GM18867 (cell line): Measurements from ENCODE around the gene NHSL2.

Experiments
- ATAC-seq: cut with Tn5 transposase; IDR thresholded peaks from one replicate; pipeline ENCODE4 v1.9.1; 2021; ENCODE audit warnings: mild to moderate bottlenecking, moderate library complexity; ENCODE audit not compliant: unreplicated experiment

Gene NHSL2

DNA sequence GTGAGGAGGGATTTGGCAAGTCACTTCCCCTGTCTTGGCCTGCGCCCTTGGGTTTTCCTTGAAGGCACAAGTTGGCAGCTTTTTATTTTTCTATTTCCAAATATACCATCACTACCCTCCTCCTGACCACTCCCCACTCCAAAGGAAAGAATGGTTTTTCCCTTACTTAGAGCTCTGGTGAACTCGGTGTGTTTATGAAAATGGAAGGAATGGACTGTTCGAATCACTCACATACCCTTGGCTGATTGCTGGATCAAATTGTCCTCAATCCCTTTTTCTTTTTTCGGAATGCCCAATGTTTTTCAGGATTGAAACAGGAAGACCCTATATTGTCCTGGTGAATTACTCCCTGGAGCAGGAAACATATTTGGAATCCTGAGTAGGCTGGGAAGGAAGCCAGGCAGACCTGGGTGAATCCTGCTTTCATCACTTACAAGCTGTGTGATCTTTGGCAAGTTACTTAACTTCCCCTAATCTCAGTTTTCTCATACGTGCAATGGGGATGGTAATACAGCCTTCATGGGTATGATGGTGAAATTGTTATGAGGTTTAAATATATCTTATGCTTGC is 150.4 kb downstream of the NHSL2 start:
- no peak for ATAC-seq

DNA sequence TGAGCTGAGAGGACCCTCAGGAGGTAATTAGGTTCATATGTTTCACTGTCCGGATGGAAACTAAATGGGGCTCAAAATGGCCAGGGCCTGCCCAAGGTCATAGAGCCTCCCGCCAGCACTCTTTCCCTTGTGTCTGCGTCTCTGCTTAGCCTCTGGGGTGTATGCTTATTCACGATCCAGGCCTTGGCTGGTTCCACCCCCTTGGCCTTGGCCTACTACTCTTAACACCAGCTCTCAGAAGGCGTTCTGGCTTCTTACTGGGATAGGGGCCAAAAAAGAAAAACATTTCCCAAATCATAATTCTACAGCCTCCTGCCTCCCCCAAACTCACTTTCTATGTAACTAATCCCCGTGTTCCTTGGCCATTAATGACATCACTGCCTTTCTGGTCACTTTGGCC is 152.3 kb downstream of the NHSL2 start:
- ATAC-seq, result no peak

DNA sequence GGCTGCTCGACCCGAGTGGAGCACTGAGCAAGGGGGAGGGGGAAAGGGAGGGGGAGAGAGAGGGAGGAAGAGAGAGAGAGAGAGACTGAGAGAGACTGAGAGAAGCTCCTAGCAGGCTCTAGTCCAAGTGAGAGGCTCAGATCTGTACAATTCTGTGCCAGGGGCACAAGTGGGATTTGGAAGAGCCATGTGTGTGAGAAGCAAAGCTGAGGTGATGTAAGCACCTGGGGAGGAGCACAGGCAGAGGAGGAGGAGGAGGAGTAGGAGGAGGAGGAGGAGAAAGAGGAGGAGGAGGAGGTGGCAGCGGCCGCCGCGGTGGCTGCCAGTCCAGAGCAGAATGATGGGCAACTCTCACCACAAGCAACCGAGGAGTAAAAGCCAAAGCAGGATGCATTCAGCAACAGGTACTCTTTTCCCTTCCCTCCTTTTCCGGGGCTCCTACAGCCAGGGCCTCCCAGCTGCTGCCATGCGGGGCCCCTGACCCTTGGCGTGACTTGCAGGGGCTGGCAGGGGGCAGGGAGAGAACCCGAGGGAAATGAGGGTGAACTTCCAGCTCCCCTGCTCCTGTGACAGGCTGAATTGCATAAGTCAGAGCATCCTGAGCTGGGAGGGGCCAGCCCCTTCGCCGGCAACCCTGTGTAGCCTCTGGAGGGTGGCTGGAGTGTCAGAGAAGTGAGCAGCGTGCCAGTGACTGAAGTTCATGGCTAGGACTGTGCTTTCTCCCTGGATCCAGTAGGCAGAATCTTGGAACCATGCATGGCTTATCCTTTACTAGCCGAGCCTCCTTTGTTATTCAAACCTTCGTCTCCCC is 158.9 kb downstream of the NHSL2 start:
- no peak for ATAC-seq

DNA sequence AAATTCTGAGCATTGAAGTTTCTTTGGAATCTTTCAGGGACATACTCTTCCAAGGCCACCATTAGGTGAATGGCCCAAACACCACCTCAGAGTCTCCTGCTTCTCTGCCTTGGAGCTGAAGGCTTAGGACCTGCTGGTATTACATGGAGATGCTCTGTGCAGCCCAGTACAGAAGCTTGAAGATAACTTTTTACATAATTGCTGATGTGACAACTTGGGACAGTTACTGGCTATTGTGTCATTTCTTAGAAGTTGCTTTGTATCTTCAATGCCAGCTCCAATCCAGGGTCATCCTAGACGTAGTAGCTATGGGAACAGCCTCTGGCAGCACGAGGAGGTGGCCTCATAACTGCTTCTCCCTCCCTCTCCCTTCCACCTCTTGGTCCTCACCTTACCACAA is 160.6 kb downstream of the NHSL2 start:
- no peak for ATAC-seq

DNA sequence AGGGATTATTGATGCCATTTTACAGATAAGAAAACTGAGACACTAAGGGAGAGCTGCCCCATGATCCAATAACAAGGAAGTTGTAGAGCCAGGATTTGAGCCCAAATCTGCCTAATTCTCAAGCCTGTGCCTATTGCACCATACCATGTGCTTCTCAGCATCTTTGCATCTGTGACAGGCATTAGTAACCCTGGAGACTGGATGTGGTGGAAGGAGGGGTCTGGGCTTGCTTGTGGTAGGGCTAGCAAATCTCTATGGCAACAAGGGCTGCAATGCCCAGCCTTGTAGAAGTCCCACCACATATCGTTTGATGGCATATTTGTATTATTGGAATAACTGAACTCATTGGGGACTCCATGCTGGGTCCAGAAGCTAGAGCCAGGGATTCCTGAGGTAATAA is 163.0 kb downstream of the NHSL2 start:
- no peak for ATAC-seq

DNA sequence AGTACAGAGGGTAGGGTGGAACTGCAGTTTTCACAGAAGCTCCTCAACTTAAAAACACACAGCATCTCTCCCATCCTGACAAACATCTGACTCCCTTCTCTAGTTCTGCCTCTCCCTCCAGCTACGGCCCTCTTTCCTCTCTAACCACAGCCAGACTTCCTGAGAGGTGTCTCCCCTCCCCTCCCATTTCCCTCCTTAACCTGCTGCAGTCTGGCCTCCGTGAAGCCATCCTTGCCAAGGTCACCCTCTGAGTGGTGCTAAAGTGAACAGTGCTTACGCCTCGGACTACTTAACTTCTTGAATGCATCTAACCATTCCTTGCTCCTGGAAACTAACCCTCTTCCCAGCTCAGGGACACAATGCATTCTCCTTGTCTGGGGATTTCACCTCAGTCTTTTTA is 167.8 kb downstream of the NHSL2 start:
- no peak for ATAC-seq

DNA sequence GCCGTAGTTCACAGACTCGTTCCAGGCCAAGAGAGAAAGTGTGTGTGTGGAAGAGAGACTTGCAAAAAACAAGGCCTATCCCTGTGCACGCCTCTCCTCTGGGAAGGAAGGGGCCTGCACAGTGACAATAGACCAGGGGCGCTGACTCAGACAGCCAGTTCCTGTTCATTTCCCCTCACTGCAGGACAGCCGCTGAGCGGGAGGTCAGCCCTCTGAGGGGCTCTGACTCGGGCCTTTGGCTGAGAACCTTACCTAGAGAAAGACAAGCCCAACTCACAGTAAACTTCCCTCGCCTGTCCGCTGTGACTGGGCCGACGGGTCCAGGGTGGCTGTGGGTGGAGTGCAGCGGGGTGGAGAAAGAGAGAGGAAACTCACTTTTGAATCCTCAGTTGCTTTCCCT is 169.0 kb downstream of the NHSL2 start:
- ATAC-seq, result no peak

DNA sequence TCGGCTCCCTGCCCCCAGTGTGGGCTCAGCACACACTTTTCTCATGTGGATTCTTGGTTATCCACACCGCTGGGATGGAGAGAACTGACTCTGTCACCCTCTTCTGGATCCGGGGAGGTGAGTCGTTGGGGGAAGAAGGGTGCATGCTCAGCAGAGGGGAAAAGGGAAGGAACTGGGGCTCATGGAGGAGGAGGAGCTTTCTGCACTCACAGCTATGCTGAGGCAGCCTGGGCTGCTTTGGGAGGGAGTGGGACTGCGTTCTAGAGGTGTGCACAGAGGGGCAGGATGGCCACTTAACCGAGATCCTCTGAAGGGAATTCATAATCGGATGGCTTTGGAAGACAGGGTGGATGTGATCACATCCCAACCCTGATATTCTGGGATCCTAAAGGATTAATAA is 169.5 kb downstream of the NHSL2 start:
- ATAC-seq, result no peak

DNA sequence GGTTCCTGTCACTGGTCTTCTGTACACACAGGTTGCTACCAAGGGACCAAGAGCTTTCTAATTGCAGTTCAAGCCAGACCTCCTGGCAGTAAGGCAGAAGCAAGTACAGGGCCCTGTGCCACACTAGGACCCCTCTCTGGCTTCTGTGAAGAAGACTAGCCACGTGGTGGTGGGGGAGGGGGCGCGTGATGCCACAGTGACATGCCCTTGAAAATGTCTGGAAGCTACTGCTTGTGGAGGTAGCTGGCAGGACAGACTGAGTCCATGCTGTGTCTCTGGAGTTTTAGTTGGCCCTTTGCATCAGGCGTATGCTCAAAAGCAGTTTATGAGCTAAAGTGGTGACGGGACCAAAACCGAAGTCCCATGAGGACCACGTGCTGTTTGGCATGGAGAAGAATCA is 170.2 kb downstream of the NHSL2 start:
- ATAC-seq, result no peak

DNA sequence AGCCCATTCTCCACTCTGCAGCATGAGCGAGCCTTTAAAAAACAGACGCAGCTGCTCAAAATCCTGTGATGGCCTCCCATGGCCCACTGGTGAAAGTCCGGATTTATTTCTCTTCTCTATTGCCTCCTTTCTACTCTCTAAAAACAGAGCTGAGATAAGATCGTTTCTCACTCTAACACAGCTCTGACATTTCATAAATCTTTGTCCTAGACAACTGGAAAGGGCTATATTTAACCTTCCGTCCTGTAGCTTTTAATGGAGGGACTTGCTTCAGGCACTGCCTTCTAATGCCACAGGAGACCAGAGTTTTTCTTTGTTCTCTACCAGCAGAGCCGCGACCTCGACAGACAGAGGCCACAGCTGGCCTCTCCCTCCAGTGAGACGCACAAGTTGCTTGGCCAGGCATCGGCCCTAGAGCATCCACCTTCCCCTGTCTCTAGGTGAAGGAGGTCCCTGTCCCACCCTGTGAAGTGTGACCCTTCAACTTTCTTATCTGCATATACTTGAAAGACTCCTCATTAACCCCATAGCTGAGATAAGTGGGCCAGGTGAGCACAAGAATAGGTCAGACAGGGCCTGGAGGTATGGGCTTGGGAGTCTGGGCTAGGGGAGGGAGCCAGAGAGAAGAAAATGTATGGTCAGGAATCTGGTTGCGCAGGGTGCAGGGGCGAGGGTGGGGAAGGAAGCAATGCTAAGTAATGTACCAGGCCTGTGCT is 171.1 kb downstream of the NHSL2 start:
- no peak for ATAC-seq

DNA sequence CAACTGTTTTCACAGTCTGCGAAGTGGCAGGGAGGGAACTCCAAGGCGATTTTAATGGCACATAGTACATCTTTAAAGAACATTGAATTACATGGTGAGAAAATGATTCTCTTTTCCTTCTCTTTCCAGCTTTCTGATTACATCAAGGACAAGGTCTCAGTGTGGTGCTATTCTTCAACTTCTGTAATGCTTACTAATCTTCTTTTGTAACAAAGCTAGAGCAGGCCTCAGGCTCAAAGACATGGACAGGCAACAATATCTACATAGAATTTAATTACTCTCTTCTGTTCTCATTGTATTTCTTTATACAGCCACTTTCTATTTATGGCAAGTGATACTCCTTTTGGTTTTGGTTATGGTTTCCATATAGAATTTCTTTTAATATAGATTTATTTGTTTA is 172.6 kb downstream of the NHSL2 start:
- no peak for ATAC-seq

DNA sequence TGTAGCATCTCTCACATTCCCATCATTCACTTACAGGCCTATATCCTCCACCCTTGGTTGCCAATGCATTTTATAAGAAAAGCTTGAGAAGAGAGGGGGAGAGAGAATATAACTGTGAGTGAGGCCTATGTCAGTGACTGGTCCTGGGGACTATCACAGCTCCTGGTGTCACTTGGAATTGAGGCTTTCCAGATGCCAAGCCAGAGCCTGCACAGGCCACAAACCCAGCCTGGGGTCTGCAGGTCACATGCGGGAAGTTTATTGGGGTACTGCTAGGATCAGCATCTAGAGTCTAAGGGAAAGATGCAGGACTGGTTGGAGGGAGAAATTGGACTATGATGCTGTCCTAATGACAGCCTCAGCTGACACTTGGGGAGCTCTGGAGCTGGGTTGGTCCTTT is 173.5 kb downstream of the NHSL2 start:
- no peak for ATAC-seq

DNA sequence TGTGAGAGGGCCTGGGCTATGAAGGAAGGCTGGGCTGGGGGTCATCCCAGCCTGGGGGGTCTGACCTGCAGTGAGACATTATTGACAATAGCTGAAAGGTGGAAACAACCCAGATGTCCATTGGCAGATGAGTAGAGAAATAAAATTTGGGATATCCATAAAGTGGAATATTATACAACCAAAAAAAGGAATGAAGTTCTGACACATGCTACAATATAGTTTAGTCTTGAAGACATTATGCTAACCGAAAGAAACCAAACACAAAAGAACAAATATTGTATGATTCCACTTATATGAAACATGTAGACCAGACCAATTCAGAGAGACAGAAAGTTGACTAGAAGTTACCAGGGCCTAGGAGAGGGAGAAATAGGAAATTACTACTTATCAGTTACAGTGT is 176.3 kb downstream of the NHSL2 start:
- no peak for ATAC-seq

DNA sequence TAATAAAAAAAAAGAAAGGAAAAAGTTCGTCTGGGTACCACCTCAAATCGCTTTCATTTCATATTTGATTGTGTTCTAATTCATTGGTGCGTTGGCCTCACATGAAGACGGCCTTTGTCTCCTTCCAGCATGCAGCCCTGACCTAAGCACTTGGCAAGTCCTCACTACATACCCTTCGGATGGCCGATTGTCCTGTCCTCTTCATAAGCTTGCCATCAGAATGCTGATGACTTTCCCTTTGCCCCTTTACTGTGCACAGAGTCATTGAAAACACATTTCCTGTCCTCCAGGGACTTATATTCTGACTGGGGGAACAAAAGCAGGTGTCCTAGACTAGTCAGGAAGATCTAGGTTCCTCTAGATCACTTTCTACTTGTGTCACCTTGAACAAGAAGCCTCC is 178.1 kb downstream of the NHSL2 start:
- no peak for ATAC-seq

DNA sequence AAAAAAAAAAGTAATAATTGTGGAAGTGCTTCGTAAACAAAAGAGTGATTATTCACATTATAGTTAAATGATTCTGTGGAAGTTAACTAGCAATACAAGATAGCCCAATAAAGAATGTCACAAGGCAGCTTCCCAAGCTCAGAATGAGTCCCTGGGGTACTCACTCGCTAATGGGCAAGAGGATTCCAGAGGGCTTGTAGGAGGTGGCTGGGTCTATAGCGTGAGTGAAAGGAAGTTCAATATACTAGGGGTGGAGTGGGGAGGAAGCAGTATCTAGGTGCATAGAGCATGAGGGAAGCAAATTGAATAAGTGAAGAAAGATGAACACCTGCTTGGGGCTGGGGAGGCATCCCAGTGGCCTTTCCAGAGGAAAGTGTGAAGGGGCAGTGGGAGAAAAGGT is 178.6 kb downstream of the NHSL2 start:
- no peak for ATAC-seq

DNA sequence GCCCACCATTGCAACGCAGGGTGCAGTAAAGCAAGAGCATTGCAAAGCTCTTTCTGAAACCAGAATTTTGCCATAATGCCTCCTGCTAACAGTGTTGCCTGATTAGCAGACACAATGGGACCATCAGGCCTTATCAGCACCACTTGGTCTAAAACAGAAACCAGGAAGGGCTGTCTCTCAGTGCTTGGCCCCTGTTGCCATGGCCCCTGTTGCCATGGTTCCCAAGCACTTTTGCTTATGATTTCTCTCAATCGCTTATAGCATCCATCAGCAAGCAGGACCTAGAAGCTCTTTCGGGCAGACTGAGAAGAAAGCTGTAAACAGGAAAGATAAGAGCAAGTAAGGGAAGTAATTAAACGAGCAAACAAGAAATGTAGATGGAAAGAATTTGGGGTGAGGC is 184.2 kb downstream of the NHSL2 start:
- peak; percentile 99 for ATAC-seq

DNA sequence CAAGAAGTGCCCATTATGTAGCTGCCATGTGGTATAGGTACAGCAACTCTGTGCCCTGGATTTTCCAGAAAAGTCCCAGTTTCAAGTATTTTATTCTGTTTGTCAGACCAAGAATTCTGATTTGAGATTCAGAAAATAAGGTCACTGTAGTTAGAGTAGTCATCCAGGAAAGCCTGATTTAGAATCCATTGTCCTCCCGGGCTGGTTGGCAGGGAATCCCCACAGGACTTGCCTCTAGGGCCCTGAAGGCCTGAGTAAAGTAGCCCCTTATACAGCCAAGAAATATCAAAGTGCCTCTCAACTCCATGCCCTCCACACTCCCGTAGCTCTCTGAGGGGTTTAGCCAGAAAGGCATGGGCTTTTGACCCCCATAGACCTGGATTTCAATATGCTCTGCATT is 184.7 kb downstream of the NHSL2 start:
- no peak for ATAC-seq

DNA sequence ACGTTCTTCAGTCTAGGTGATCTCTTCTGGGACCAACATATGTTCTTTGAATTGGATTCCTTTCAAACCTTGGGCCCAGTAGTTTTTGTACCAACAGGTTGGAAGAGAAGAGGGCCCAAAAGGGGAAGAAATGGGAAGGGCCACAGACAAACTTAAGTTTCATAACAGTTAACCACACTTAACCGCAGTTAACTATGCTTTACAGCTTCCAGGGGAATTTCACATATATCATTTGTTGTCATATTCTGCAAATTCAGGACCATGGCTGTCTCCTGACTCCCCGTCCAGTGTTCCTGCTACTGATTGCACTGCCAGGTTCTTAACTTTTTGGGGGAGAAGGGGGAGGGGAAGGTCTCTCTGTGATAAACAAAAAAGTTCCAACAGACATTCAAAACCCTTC is 186.5 kb downstream of the NHSL2 start:
- no peak for ATAC-seq

DNA sequence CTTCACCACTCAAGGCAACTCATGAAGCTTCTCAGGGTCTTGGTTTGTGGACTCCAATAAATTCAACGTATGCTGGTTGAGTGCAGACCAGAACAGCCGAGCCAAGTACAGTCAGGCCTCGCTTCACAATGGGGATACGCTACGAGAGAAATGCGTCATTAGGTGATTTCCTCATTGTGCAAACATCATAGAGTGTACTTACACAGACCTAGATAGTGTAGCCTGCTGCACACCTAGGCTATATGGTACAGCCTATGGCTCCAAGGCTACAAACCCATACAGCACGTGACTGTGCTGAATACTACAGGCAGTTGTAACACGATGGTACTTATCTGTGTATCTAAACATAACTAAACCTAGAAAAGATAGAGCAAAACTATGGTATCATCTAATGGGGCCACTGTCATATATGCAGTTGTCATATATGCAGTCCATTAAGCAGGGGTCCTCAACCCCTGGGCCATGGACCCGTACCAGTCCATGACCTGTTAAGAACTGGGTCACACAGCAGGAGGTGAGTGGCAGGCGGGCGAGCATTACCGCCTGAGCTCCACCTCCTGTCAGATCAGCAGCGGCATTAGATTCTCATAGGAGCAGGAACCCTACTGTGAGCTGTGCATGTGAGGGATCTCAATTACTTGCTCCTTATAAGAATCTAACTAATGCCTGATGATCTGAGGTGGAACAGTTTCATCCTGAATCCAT is 189.6 kb downstream of the NHSL2 start:
- no peak for ATAC-seq

DNA sequence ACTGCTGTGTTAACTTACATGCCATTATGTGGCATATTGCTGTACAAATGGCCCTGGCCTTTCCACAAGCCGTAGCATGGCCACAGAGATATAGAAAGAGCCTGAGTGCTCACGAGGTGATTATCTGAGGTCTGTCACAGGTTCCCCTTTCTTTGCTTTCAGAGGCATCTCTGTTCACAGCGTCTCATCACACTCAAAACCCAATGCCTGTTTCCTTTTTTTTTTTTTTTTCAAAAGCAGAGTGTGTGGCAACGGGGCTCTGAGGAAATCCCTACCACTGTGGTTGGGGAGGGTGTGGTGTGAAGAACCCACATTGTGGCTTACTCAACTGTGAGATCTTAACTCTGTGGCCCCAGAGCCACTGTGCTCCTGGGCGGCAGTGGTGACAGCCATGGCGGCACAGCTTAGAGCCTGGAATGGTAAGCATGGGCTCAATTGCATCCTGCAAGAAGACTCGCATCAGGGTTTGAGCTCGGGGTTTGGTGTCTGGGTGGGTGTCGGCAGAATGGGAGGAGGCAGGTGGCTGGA is 190.2 kb downstream of the NHSL2 start:
- ATAC-seq, result peak; percentile 83

DNA sequence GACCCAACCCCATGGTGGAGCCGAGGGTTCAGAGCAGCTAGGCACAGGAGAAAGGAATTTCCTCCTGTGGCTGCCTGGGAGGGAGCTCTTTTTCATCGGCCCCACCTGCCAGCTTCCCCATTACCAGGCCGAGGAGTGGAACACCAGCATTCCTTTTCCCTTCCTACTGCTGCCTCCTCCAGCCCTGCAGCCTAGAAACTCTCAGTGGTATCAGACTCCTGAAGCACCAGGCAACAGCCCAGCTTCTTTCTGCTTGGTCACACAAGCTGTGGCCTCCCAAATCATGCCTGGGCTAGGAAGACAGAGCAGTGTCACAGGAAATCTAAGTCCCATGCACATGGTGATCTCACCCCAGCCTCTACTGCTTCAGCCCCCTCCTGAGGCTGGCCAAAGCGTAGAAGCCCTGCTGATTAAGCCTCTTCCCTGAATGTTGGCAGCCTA is 191.0 kb downstream of the NHSL2 start:
- no peak for ATAC-seq
